Renal pelvis (tissue), 4 donors: ENCODE data around the gene GASK1B. TPM values are rescaled to one million over a fixed set of nuclear protein-coding genes. Genes with fewer than 3 reads are reported as not detected.

Experiments
- DNase-seq: peaks from one replicate; pipeline ENCODE4 v3.0.0-alpha.2; 2013
- polyA plus RNA-seq, 3 donors: library from polyadenylated mRNA; unstranded; fragments of 120-200 nt; gene quantifications; one replicate each; pipeline ENCODE4 v1.2.1, GENCODE V29; 2013; ENCODE audit not compliant: insufficient read length in 3 of 3

Gene GASK1B
- polyA plus RNA-seq, 3 donors: 29.9 to 35.5 (median 33.5) TPM

GRCh38 chr4:158157412-158157811, 15.4 kb downstream of the GASK1B start:
- DNase-seq: no peak

GRCh38 chr4:158155656-158156356, 17.0 kb downstream of the GASK1B start:
- DNase-seq: no peak

GRCh38 chr4:158147151-158147550, 25.7 kb downstream of the GASK1B start:
- DNase-seq: no peak

- no peak for DNase-seq
These were observed 26.1 kb downstream of the GASK1B start for GRCh38 chr4:158146736-158147135.

- no peak for DNase-seq
These were observed 33.7 kb downstream of the GASK1B start for GRCh38 chr4:158139086-158139485.

- no peak for DNase-seq
These were observed 38.6 kb downstream of the GASK1B start for GRCh38 chr4:158134222-158134621.

- no peak for DNase-seq
These were observed 39.3 kb downstream of the GASK1B start for GRCh38 chr4:158133551-158133950.

GRCh38 chr4:158131027-158131426, 41.8 kb downstream of the GASK1B start:
- DNase-seq: no peak

GRCh38 chr4:158130204-158130603, 42.6 kb downstream of the GASK1B start:
- no peak for DNase-seq

- no peak for DNase-seq
These were observed 43.1 kb downstream of the GASK1B start for GRCh38 chr4:158129694-158130093.

- DNase-seq: no peak
These were observed 44.3 kb downstream of the GASK1B start for GRCh38 chr4:158128540-158128939.

GRCh38 chr4:158125310-158125709, 47.5 kb downstream of the GASK1B start:
- DNase-seq: no peak

Other genes with a start within 250 kb of the GASK1B start
- 1 to 10 TPM; 4.2 to 8.2 (median 5.1) TPM for gene TMEM144, start 37.5 kb upstream of the GASK1B start, polyA plus RNA-seq